Esophagus muscularis mucosa (tissue), 3 donors: Measurements from ENCODE around the gene DZIP1.

Experiments used
- CTCF ChIP-seq, 3 experiments: fragments of 200-600 bp in 2 of 3; fragments of 450-650 bp in 1 of 3; sonication (generic) in 2 of 3; IDR thresholded peaks; one replicate each; pipeline ENCODE4 v1.5.1; 2017 to 2019; ENCODE audit warnings: antibody characterized with exemption in 3 of 3, mild to moderate bottlenecking in 2 of 3, moderate library complexity in 1 of 3
- POLR2A ChIP-seq: fragments of 450-650 bp; IDR thresholded peaks from one replicate; pipeline ENCODE4 v1.6.1; 2017; ENCODE audit warnings: antibody characterized with exemption, moderate library complexity, mild to moderate bottlenecking, low read depth
- POLR2AphosphoS5 ChIP-seq, 2 donors: sonication (generic); formaldehyde crosslinking; IDR thresholded peaks; one replicate each; pipeline ENCODE4 v1.6.1; 2017; ENCODE audit warnings: antibody characterized with exemption in 2 of 2

- TF ChIP-seq CTCF (IDR thresholded peaks at IDR 0.05): no peak
- no peak for TF ChIP-seq POLR2AphosphoS5 (IDR thresholded peaks at IDR 0.05)
- TF ChIP-seq POLR2A: no peak
Observed at GRCh38 chr13:95643936-95644598, 439 bp downstream of the DZIP1 start.
